Measurements from ENCODE around the gene PLXDC2.
A peak's percentile ranks its signal among the peaks of the same experiment; 100 is the strongest.
"Not testable (repeated sequence)": the region's sequence is repeated elsewhere in the genome, so short reads cannot be mapped to it uniquely, and the experiment has no call there.

PLXDC2 gene

DNA sequence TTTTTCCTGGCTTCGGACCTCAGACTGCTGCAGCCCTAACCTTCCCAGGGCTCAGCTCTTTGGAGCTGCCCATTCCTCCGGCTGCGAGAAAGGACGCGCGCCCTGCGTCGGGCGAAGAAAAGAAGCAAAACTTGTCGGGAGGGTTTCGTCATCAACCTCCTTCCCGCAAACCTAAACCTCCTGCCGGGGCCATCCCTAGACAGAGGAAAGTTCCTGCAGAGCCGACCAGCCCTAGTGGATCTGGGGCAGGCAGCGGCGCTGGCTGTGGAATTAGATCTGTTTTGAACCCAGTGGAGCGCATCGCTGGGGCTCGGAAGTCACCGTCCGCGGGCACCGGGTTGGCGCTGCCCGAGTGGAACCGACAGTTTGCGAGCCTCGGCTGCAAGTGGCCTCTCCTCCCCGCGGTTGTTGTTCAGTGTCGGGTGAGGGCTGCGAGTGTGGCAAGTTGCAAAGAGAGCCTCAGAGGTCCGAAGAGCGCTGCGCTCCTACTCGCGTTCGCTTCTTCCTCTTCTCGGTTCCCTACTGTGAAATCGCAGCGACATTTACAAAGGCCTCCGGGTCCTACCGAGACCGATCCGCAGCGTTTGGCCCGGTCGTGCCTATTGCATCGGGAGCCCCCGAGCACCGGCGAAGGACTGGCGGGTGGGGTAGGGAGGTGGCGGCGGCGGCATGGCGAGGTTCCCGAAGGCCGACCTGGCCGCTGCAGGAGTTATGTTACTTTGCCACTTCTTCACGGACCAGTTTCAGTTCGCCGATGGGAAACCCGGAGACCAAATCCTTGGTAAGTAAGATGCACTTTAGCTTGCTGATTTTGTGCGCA lies at the start of gene PLXDC2:
Gene PLXDC2, plus strand, starts transcription at position 22 of the 820 bp plus-strand sequence.
- TF ChIP-seq, protein P1, sequence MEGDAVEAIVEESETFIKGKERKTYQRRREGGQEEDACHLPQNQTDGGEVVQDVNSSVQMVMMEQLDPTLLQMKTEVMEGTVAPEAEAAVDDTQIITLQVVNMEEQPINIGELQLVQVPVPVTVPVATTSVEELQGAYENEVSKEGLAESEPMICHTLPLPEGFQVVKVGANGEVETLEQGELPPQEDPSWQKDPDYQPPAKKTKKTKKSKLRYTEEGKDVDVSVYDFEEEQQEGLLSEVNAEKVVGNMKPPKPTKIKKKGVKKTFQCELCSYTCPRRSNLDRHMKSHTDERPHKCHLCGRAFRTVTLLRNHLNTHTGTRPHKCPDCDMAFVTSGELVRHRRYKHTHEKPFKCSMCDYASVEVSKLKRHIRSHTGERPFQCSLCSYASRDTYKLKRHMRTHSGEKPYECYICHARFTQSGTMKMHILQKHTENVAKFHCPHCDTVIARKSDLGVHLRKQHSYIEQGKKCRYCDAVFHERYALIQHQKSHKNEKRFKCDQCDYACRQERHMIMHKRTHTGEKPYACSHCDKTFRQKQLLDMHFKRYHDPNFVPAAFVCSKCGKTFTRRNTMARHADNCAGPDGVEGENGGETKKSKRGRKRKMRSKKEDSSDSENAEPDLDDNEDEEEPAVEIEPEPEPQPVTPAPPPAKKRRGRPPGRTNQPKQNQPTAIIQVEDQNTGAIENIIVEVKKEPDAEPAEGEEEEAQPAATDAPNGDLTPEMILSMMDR (IDR thresholded peaks at IDR 0.05), result no peak

DNA sequence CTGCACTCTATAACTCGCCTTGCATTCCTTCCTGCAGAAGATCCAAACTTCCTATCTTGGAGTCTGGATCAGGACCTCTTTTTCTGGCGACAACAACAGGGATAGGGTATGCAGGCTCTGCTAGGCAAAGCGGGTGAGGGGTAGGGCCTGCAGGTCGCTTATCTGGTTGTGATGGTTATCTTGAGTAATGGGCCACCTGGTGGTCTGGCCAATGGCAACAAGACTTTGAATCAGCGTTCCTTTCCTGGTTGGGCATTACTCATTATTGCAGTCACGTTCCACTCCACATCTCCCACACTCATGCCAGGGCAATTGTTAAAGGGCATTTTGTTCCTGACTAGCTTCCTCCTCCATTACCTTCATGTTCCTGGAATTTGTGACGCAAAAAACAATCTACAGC lies 48.4 kb upstream of the PLXDC2 start:
- H3K27ac ChIP-seq, result no peak overlapping the region
- TF ChIP-seq, protein P1 (IDR thresholded peaks at IDR 0.05), result no peak
- no peak overlapping the region for H2AFZ ChIP-seq
- H3K27me3 ChIP-seq (ENCODE audit: control insufficient read depth, insufficient read depth, low read length), result no peaks in the 10 kb centered on the region
- no peak overlapping the region for H3K9ac ChIP-seq
- H3K9me3 ChIP-seq (ENCODE audit: control insufficient read depth, low read length), result no peaks in the 10 kb centered on the region
- no peaks in the 10 kb centered on the region for H3K36me3 ChIP-seq (ENCODE audit: control insufficient read depth, insufficient read depth, low read length)
- no peaks in the 10 kb centered on the region for H3K4me1 ChIP-seq
- no peak overlapping the region for H3K4me2 ChIP-seq (ENCODE audit: low read length)
- H3K4me3 ChIP-seq (ENCODE audit: low read depth, low read length), result no peak overlapping the region
- H3K79me2 ChIP-seq, result no peaks in the 10 kb centered on the region

More for the DNA sequence above, at the start of gene PLXDC2:
- H2AFZ ChIP-seq, result peak within 1 kb of the TSS; percentile 85
- no peaks in the 10 kb centered on the region for H3K9me3 ChIP-seq (ENCODE audit: control insufficient read depth, low read length)
- H3K4me2 ChIP-seq (ENCODE audit: low read length), result peak within 1 kb of the TSS; percentile 90
- H3K79me2 ChIP-seq, result peaks cover 11% of the 10 kb centered on the region
- H3K4me3 ChIP-seq (ENCODE audit: low read depth, low read length), result peak within 1 kb of the TSS; percentile 90
- H3K27me3 ChIP-seq (ENCODE audit: control insufficient read depth, insufficient read depth, low read length), result no peaks in the 10 kb centered on the region
- peak within 1 kb of the TSS; percentile 38 for H3K9ac ChIP-seq
- peaks cover 4% of the 10 kb centered on the region for H3K4me1 ChIP-seq
- H3K27ac ChIP-seq, result peak within 1 kb of the TSS; percentile 91
- no peaks in the 10 kb centered on the region for H3K36me3 ChIP-seq (ENCODE audit: control insufficient read depth, insufficient read depth, low read length)

DNA sequence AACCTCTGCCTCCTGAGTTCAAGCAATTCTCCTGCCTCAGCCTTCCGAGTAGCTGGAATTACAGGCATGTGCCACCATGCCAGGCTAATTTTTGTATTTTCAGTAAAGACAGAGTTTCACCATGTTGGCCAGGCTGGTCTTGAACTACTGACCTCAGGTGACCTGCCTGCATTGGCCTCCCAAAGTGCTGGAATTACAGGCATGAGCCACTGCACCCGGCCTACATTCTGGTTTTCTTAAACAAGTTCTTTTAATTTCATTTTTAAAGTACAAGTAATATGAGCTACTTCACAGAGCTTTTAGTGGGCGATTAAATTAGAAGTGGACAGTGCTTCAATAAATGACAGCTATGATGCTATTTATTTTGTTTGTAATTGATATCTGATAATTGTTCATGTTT lies 46.4 kb upstream of the PLXDC2 start:
- not testable (repeated sequence) for H3K9me3 ChIP-seq (ENCODE audit: control insufficient read depth, low read length); H3K36me3 ChIP-seq (ENCODE audit: control insufficient read depth, insufficient read depth, low read length); H3K4me2 ChIP-seq (ENCODE audit: low read length); H3K4me3 ChIP-seq (ENCODE audit: low read depth, low read length); H3K4me1 ChIP-seq; H2AFZ ChIP-seq; H3K9ac ChIP-seq; H3K27ac ChIP-seq; H3K27me3 ChIP-seq (ENCODE audit: control insufficient read depth, insufficient read depth, low read length); H3K79me2 ChIP-seq

DNA sequence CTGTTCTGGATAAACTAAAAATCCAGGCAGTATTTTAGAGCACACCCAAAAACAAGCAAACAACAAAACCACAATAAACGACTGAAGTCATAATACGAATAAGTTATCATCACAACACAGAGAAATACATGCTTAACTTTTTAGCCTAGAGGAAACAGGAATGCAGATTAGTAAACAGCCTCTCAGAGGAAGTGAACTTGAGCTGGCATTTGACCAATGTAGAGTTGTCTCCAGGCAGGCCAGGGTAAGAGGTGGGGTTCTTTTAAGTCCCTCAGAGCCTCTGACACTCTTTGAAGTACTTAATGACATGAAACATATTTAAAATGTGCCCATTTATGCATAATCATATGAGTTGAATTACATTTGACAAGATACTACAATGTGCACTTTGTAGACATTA lies 43.3 kb upstream of the PLXDC2 start:
- H3K36me3 ChIP-seq (ENCODE audit: control insufficient read depth, insufficient read depth, low read length), result no peaks in the 10 kb centered on the region
- H3K9me3 ChIP-seq (ENCODE audit: control insufficient read depth, low read length), result no peaks in the 10 kb centered on the region
- no peak overlapping the region for H2AFZ ChIP-seq
- H3K27me3 ChIP-seq (ENCODE audit: control insufficient read depth, insufficient read depth, low read length), result no peaks in the 10 kb centered on the region
- H3K27ac ChIP-seq, result no peak overlapping the region
- H3K4me3 ChIP-seq (ENCODE audit: low read depth, low read length), result no peak overlapping the region
- no peak overlapping the region for H3K4me2 ChIP-seq (ENCODE audit: low read length)
- H3K4me1 ChIP-seq, result no peaks in the 10 kb centered on the region
- TF ChIP-seq, protein P1 (IDR thresholded peaks at IDR 0.05), result no peak
- H3K79me2 ChIP-seq, result no peaks in the 10 kb centered on the region
- H3K9ac ChIP-seq, result no peak overlapping the region

DNA sequence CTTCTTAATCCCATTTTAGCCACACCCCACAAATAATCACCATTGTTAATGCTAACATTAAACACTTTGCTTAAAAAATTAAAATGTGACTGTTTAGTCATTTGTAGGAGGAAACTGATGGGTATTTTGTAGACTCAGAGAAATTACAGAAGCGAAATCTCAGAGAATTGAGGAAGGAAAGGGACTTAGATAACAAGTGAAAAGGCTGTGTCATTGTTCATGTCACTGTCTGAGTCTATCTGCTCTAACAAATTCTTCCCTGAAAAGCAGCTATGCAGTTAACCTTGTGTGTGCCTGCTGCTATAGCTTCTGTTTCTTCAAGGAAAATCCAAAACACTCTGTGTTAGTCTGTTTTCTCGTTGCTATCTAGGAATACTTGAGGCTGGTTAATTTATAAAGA lies 40.9 kb upstream of the PLXDC2 start:
- H3K4me1 ChIP-seq, result no peaks in the 10 kb centered on the region
- H2AFZ ChIP-seq, result no peak overlapping the region
- no peaks in the 10 kb centered on the region for H3K9me3 ChIP-seq (ENCODE audit: control insufficient read depth, low read length)
- H3K9ac ChIP-seq, result no peak overlapping the region
- TF ChIP-seq, protein P1 (IDR thresholded peaks at IDR 0.05), result no peak
- no peaks in the 10 kb centered on the region for H3K36me3 ChIP-seq (ENCODE audit: control insufficient read depth, insufficient read depth, low read length)
- H3K79me2 ChIP-seq, result no peaks in the 10 kb centered on the region
- H3K27me3 ChIP-seq (ENCODE audit: control insufficient read depth, insufficient read depth, low read length), result no peaks in the 10 kb centered on the region
- no peak overlapping the region for H3K4me3 ChIP-seq (ENCODE audit: low read depth, low read length)
- no peak overlapping the region for H3K27ac ChIP-seq
- no peak overlapping the region for H3K4me2 ChIP-seq (ENCODE audit: low read length)

All from parathyroid adenoma (tissue), 2 donors.